Activated CD4-positive, alpha-beta T cell treated with anti-CD3 and anti-CD28 coated beads, Interleukin-2, amount 50 U/mL, for 48 hours (primary cell): ENCODE measurements around the gene EEF1AKMT2.

Experiments used
- DNase-seq, 2 experiments: peaks; one replicate each; pipeline ENCODE4 v3.0.0-alpha.2; 2020

The EEF1AKMT2 gene

GRCh38 chr10:124717911-124718741, 73.6 kb downstream of the EEF1AKMT2 start:
- peak; percentile 70 to 80 for DNase-seq

- DNase-seq = no peak
Observed at GRCh38 chr10:124717041-124717757, 74.5 kb downstream of the EEF1AKMT2 start.

- DNase-seq = no peak
Observed at GRCh38 chr10:124716369-124716768, 75.3 kb downstream of the EEF1AKMT2 start.

GRCh38 chr10:124715439-124715838, 76.2 kb downstream of the EEF1AKMT2 start:
- no peak for DNase-seq

GRCh38 chr10:124713679-124714255, 77.9 kb downstream of the EEF1AKMT2 start:
- DNase-seq = no peak

GRCh38 chr10:124712704-124713407, 78.8 kb downstream of the EEF1AKMT2 start:
- no peak for DNase-seq

- DNase-seq = no peak
Observed at GRCh38 chr10:124711145-124711544, 80.5 kb downstream of the EEF1AKMT2 start.

GRCh38 chr10:124710266-124710881, 81.3 kb downstream of the EEF1AKMT2 start:
- DNase-seq = no peak

- DNase-seq = no peak
Observed at GRCh38 chr10:124709861-124710260, 81.8 kb downstream of the EEF1AKMT2 start.

- DNase-seq = no peak
Observed at GRCh38 chr10:124708922-124709520, 82.7 kb downstream of the EEF1AKMT2 start.

GRCh38 chr10:124708246-124708779, 83.4 kb downstream of the EEF1AKMT2 start:
- no peak for DNase-seq
